IMR-90 (cell line): ENCODE measurements around the gene SLC1A7. TPM values are rescaled to one million over a fixed set of nuclear protein-coding genes. Genes with fewer than 3 reads are reported as not detected.

ENCODE experiments used
- ATAC-seq: fragments of 200-7000 bp; cut with Tn5 transposase; 2 replicates; pipeline ENCODE4 v1.9.1; 2020; ENCODE audit warnings: low read depth, mild to moderate bottlenecking, moderate library complexity
- BruUV-seq: library from RNA; stranded (reverse); fragments of 400-500 nt; replicated peaks from 2 replicates; lab custom pipeline; 2021; lab: Mats Ljungman, UMichigan
- CTCF ChIA-PET: fragments of 300-600 bp; formaldehyde crosslinking; extraction: SDS; loops from one replicate; lab custom pipeline; 2021; ENCODE audit warnings: antibody characterized with exemption; lab: Yijun Ruan, JAX
- POLR2A ChIA-PET: fragments of 300-600 bp; sonication (Branson Sonifier 250); formaldehyde crosslinking; loops from one replicate; lab custom pipeline; 2022; ENCODE audit warnings: antibody characterized with exemption; ENCODE audit not compliant: unreplicated experiment; lab: Charles Lee
- DNase-seq: peaks from one replicate; pipeline ENCODE4 v3.0.0; 2013
- H2AFZ ChIP-seq: replicated peaks from 2 replicates; pipeline ENCODE3; 2013; ENCODE audit warnings: low read length, mild to moderate bottlenecking; ENCODE audit not compliant: poor library complexity
- H2AK5ac ChIP-seq: 2 replicates; pipeline ENCODE4 v1.6.1; 2013; ENCODE audit warnings: low read depth, low read length, inconsistent platforms
- H2AK9ac ChIP-seq: replicated peaks from 2 replicates; pipeline ENCODE3; 2013; ENCODE audit warnings: mild to moderate bottlenecking, low read depth, low read length, moderate library complexity; ENCODE audit not compliant: poor library complexity
- H2BK120ac ChIP-seq: 2 replicates; pipeline ENCODE4 v1.6.1; 2013; ENCODE audit warnings: low read depth, low read length, inconsistent platforms
- H2BK15ac ChIP-seq: 3 replicates; pipeline ENCODE4 v1.6.1; 2013; ENCODE audit warnings: low read depth, low read length, inconsistent platforms
- H2BK20ac ChIP-seq: 2 replicates; pipeline ENCODE4 v1.6.1; 2013; ENCODE audit warnings: low read depth, mild to moderate bottlenecking, inconsistent platforms, low read length, moderate library complexity
- H2BK5ac ChIP-seq: 2 replicates; pipeline ENCODE4 v1.6.1; 2013; ENCODE audit warnings: mild to moderate bottlenecking, low read depth, low read length, inconsistent platforms; ENCODE audit not compliant: poor library complexity, severe bottlenecking
- H3K14ac ChIP-seq: replicated peaks from 2 replicates; pipeline ENCODE4 v1.6.1; 2013; ENCODE audit warnings: low read depth, low read length, inconsistent platforms
- H3K18ac ChIP-seq: 2 replicates; pipeline ENCODE4 v1.6.1; 2013; ENCODE audit warnings: low read depth, low read length, control low read depth
- H3K23ac ChIP-seq: 2 replicates; pipeline ENCODE4 v1.6.1; 2013; ENCODE audit warnings: low read depth, low read length, inconsistent platforms
- H3K27ac ChIP-seq: 2 replicates; pipeline ENCODE4 v1.5.1; 2013; ENCODE audit warnings: mild to moderate bottlenecking, control low read depth, low read length; ENCODE audit not compliant: insufficient read depth
- H3K27me3 ChIP-seq: 2 replicates; pipeline ENCODE4 v1.6.1; 2013; ENCODE audit warnings: low read length; ENCODE audit not compliant: control insufficient read depth, insufficient read depth
- H3K36me3 ChIP-seq: 2 replicates; pipeline ENCODE4 v1.6.1; 2013; ENCODE audit warnings: low read length, mixed read lengths; ENCODE audit not compliant: control insufficient read depth, insufficient read depth
- H3K4ac ChIP-seq: 2 replicates; pipeline ENCODE4 v1.6.1; 2013; ENCODE audit warnings: low read depth, low read length, inconsistent platforms
- H3K4me1 ChIP-seq: 2 replicates; pipeline ENCODE4 v1.6.1; 2013; ENCODE audit warnings: low read length, mixed read lengths; ENCODE audit not compliant: control insufficient read depth, insufficient read depth
- H3K4me2 ChIP-seq: 2 replicates; pipeline ENCODE4 v1.6.1; 2013; ENCODE audit warnings: low read depth, mild to moderate bottlenecking, control low read depth, low read length, moderate library complexity
- H3K4me3 ChIP-seq: 2 replicates; pipeline ENCODE4 v1.5.1; 2013; ENCODE audit warnings: low read depth, mild to moderate bottlenecking, control low read depth, low read length, moderate library complexity; ENCODE audit not compliant: insufficient read depth
- H3K56ac ChIP-seq: 2 replicates; pipeline ENCODE4 v1.6.1; 2013; ENCODE audit warnings: low read length, inconsistent platforms; ENCODE audit not compliant: insufficient read depth; ENCODE audit errors: extremely low read depth
- H3K79me1 ChIP-seq, 2 experiments: 2 replicates each; pipeline ENCODE4 v1.6.1; 2013; ENCODE audit warnings: low read length in 2 of 2, inconsistent platforms in 1 of 2, low read depth in 1 of 2
- H3K9ac ChIP-seq: 2 replicates; pipeline ENCODE4 v1.6.1; 2013; ENCODE audit warnings: low read depth, low read length, control low read depth
- H3K9me1 ChIP-seq: 2 replicates; pipeline ENCODE4 v1.6.1; 2013; ENCODE audit warnings: low read length, inconsistent platforms; ENCODE audit not compliant: insufficient read depth
- H3K9me3 ChIP-seq: 2 replicates; pipeline ENCODE4 v1.6.1; 2013; ENCODE audit warnings: low read length; ENCODE audit not compliant: control insufficient read depth, insufficient read depth
- H4K20me1 ChIP-seq: 2 replicates; pipeline ENCODE4 v1.6.1; 2013; ENCODE audit warnings: low read length, inconsistent platforms; ENCODE audit not compliant: insufficient read depth
- H4K5ac ChIP-seq: 2 replicates; pipeline ENCODE4 v1.6.1; 2013; ENCODE audit warnings: mild to moderate bottlenecking, low read depth, low read length, control low read depth
- H4K8ac ChIP-seq, 2 experiments: 2 replicates each; pipeline ENCODE4 v1.6.1; 2013; ENCODE audit warnings: low read depth in 2 of 2, low read length in 2 of 2, control low read depth in 1 of 2, inconsistent platforms in 1 of 2
- H4K91ac ChIP-seq: 2 replicates; pipeline ENCODE4 v1.6.1; 2013; ENCODE audit warnings: low read depth, low read length, inconsistent platforms; ENCODE audit not compliant: insufficient read depth
- MAFK ChIP-seq: IDR thresholded peaks from 2 replicates; pipeline ENCODE4 v1.6.1; 2012; ENCODE audit warnings: low read depth, low read length, improper control_type of control experiment
- MXI1 ChIP-seq: IDR thresholded peaks from 2 replicates; pipeline ENCODE4 v1.6.1; 2012; ENCODE audit warnings: low read depth, mild to moderate bottlenecking, low read length, moderate library complexity, borderline replicate concordance
- POLR2A ChIP-seq: IDR thresholded peaks from 2 replicates; pipeline ENCODE4 v1.6.1; 2012; ENCODE audit warnings: mild to moderate bottlenecking, low read depth, low read length
- RCOR1 ChIP-seq: IDR thresholded peaks from 2 replicates; pipeline ENCODE4 v1.6.1; 2012; ENCODE audit warnings: mild to moderate bottlenecking, low read length, improper control_type of control experiment; ENCODE audit not compliant: insufficient replicate concordance
- SMC3 ChIP-seq: fragments of 150-350 bp; IDR thresholded peaks from 2 replicates; pipeline ENCODE4 v1.6.1; 2016; ENCODE audit warnings: low read depth, mild to moderate bottlenecking, antibody characterized with exemption, low read length, moderate library complexity
- WGBS, 2 experiments: methylation state at CpG; one replicate each; pipeline versions ENCODE4 v1.1.5 to v1.1.7; 2013; ENCODE audit warnings: missing lambda C conversion rate in 2 of 2; ENCODE audit not compliant: insufficient read length in 1 of 2; ENCODE audit errors: extremely low coverage in 2 of 2; 5-methylcytosine and 5-hydroxymethylcytosine counted together
- dilution Hi-C: fragments of 300-500 bp; cut with HindIII; formaldehyde crosslinking; loops from one replicate; pipeline ENCODE4 v1.14.3; 2018; ENCODE audit warnings: low sequenced_read_pairs; ENCODE audit not compliant: unreplicated experiment
- in situ Hi-C: fragments of 300-500 bp; cut with MboI; formaldehyde crosslinking; loops from 3 replicates; pipeline ENCODE4 v1.14.3; 2019; ENCODE audit warnings: low sequenced_read_pairs, inconsistent platforms, mixed read lengths
- intact Hi-C: fragments of 100-400 bp; cut with micrococcal nuclease; formaldehyde crosslinking; loops from 2 replicates; pipeline ENCODE4 v1.10.0; 2022
- polyA plus RNA-seq, 3 experiments: library from polyadenylated mRNA; depleted of rRNA; stranded (reverse); fragments of >200 nt; gene quantifications; 2 replicates each; pipeline ENCODE4 v1.2.3, GENCODE V29; 2012; ENCODE audit warnings: low replicate concordance in 1 of 3
- total RNA-seq: library from RNA; depleted of rRNA; stranded (reverse); fragments of >200 nt; gene quantifications from 2 replicates; pipeline ENCODE4 v1.2.3, GENCODE V29; 2012

Gene SLC1A7
- total and polyA plus RNA-seq, 2 of the 4 experiments (the other 2 are of a cell fraction) = 0.05 TPM; not detected in 1

- 90% methylated on average over 18 of the region's 37 CpGs; no CpG with 5 or more reads in 1 of the 2 experiments for WGBS, 2 experiments
- in situ Hi-C loops = no loop called here
- no peaks in the 10 kb centered on the region for H3K27me3 ChIP-seq
- TF ChIP-seq POLR2A = no peak
- no peak for TF ChIP-seq SMC3
- TF ChIP-seq RCOR1 = no peak
- TF ChIP-seq MXI1 = no peak
- TF ChIP-seq MAFK = no peak
- no peak overlapping the region for H2AK9ac ChIP-seq
- H3K56ac ChIP-seq = no peak overlapping the region
- ChIA-PET CTCF (interaction anchor here (0.5 kb wide), 1 partner anchor 345 kb away, joined by 3 read pairs; no protein-coding TSS in a partner anchor), POLR2A (no interaction called here)
- H3K14ac ChIP-seq = no peak overlapping the region
- H2AFZ ChIP-seq = no peak overlapping the region
- peaks cover 19% of the 10 kb centered on the region for H3K4me1 ChIP-seq
- no peak for DNase-seq
- H2AK5ac ChIP-seq = 0 out of 2 replicates have a peak overlapping the region, but pooled peaks have one; percentile 43
- no peak for ATAC-seq
- H2BK5ac ChIP-seq = no peak overlapping the region
- no peak overlapping the region for H3K27ac ChIP-seq
- H3K79me1 ChIP-seq = no peaks in the 10 kb centered on the region
- H3K9me3 ChIP-seq = no peaks in the 10 kb centered on the region
- H3K4ac ChIP-seq = peak overlapping the region; percentile 72; the same call in 1 of the 2 replicates
- dilution Hi-C loops = no loop called here
- H3K36me3 ChIP-seq = peaks cover 1% of the 10 kb centered on the region; the same call in 1 of the 2 replicates
- no peak overlapping the region for H3K9ac ChIP-seq
- H3K23ac ChIP-seq = no peak overlapping the region
- H4K5ac ChIP-seq = no peak overlapping the region
- peaks cover 23% of the 10 kb centered on the region for H3K9me1 ChIP-seq
- 0 out of 2 replicates have a peak overlapping the region, but pooled peaks have one; percentile 44 for H2BK20ac ChIP-seq
- no peaks in the 10 kb centered on the region for H4K20me1 ChIP-seq
- no peak overlapping the region for H3K4me3 ChIP-seq
- intact Hi-C loops = no loop called here
- H3K18ac ChIP-seq = no peak overlapping the region
- H4K8ac ChIP-seq = peak overlapping the region in 1 of 2 experiments; percentile 5; a peak in 1 of 4 replicates
- H2BK120ac ChIP-seq = peak overlapping the region; percentile 70
- BruUV-seq = no TSS peak
- no peak overlapping the region for H3K4me2 ChIP-seq
- H2BK15ac ChIP-seq = no peak overlapping the region; the same call in 2 of the 3 replicates
- H4K91ac ChIP-seq = peak overlapping the region; percentile 84
Observed at GRCh38 chr1:53090227-53091147, 52.0 kb downstream of the SLC1A7 start.
